ENCODE data around the gene TRMT11. TPM values are rescaled to one million over a fixed set of nuclear protein-coding genes. Genes with fewer than 3 reads are reported as not detected.

Gene TRMT11

DNA sequence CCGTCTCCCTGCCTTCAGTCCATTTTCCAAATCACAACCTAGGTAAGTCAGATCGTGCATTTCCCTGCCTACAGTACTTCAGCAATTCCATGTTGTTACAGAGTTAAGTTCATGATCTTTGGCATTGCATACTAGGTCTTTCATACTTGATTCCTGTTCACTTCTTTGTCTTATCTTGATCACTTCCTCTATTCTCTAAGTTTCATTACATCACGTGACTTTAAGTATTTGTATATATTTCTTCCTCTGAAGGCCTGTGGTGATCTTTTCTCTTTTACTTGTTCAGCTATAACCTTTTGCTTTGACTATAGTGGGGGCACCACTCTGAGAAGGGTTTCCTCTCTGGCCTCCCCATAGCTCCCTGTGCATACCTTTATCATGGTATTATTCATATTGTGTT is 100.2 kb downstream of the TRMT11 start:
- Histone ChIP-seq H3K36me3 (ENCODE audit: insufficient read depth, low read length) (no peaks in the 10 kb centered on the region), H3K27me3 (ENCODE audit: control insufficient read depth, insufficient read depth, low read length) (no peaks in the 10 kb centered on the region), H3K9ac (ENCODE audit: low read depth, low read length) (no peak overlapping the region), H3K4me1 (ENCODE audit: control insufficient read depth, insufficient read depth, low read length) (no peaks in the 10 kb centered on the region), H3K4me2 (ENCODE audit: low read length) (no peak overlapping the region), H3K4me3 (ENCODE audit: low read length) (no peak overlapping the region), H3K9me3 (replicated peaks; ENCODE audit: low read length) (no peaks in the 10 kb centered on the region)

Small RNAs within 50 kb of the gene (small RNA-seq; reads per million reads assigned to genes)
- gene RNA5SP216 = not detected

Data from skeletal muscle satellite cell (primary cell).